IMR-90 (cell line): ENCODE results near the gene TBCEL. TPM values are rescaled to one million over a fixed set of nuclear protein-coding genes. Genes with fewer than 3 reads are reported as not detected.

Source experiments
- ATAC-seq: fragments of 200-7000 bp; cut with Tn5 transposase; 2 replicates; pipeline ENCODE4 v1.9.1; 2020; ENCODE audit warnings: low read depth, mild to moderate bottlenecking, moderate library complexity
- BruUV-seq: library from RNA; stranded (reverse); fragments of 400-500 nt; replicated peaks from 2 replicates; lab custom pipeline; 2021; lab: Mats Ljungman, UMichigan
- CTCF ChIA-PET: fragments of 300-600 bp; formaldehyde crosslinking; extraction: SDS; loops from one replicate; lab custom pipeline; 2021; ENCODE audit warnings: antibody characterized with exemption; lab: Yijun Ruan, JAX
- POLR2A ChIA-PET: fragments of 300-600 bp; sonication (Branson Sonifier 250); formaldehyde crosslinking; loops from one replicate; lab custom pipeline; 2022; ENCODE audit warnings: antibody characterized with exemption; ENCODE audit not compliant: unreplicated experiment; lab: Charles Lee
- DNase-seq: peaks from one replicate; pipeline ENCODE4 v3.0.0; 2013
- H2AFZ ChIP-seq: replicated peaks from 2 replicates; pipeline ENCODE3; 2013; ENCODE audit warnings: low read length, mild to moderate bottlenecking; ENCODE audit not compliant: poor library complexity
- H2AK5ac ChIP-seq: 2 replicates; pipeline ENCODE4 v1.6.1; 2013; ENCODE audit warnings: low read depth, low read length, inconsistent platforms
- H2AK9ac ChIP-seq: replicated peaks from 2 replicates; pipeline ENCODE3; 2013; ENCODE audit warnings: mild to moderate bottlenecking, low read depth, low read length, moderate library complexity; ENCODE audit not compliant: poor library complexity
- H2BK120ac ChIP-seq: 2 replicates; pipeline ENCODE4 v1.6.1; 2013; ENCODE audit warnings: low read depth, low read length, inconsistent platforms
- H2BK15ac ChIP-seq: 3 replicates; pipeline ENCODE4 v1.6.1; 2013; ENCODE audit warnings: low read depth, low read length, inconsistent platforms
- H2BK20ac ChIP-seq: 2 replicates; pipeline ENCODE4 v1.6.1; 2013; ENCODE audit warnings: low read depth, mild to moderate bottlenecking, inconsistent platforms, low read length, moderate library complexity
- H2BK5ac ChIP-seq: 2 replicates; pipeline ENCODE4 v1.6.1; 2013; ENCODE audit warnings: mild to moderate bottlenecking, low read depth, low read length, inconsistent platforms; ENCODE audit not compliant: poor library complexity, severe bottlenecking
- H3K14ac ChIP-seq: replicated peaks from 2 replicates; pipeline ENCODE4 v1.6.1; 2013; ENCODE audit warnings: low read depth, low read length, inconsistent platforms
- H3K18ac ChIP-seq: 2 replicates; pipeline ENCODE4 v1.6.1; 2013; ENCODE audit warnings: low read depth, low read length, control low read depth
- H3K23ac ChIP-seq: 2 replicates; pipeline ENCODE4 v1.6.1; 2013; ENCODE audit warnings: low read depth, low read length, inconsistent platforms
- H3K27ac ChIP-seq: 2 replicates; pipeline ENCODE4 v1.5.1; 2013; ENCODE audit warnings: mild to moderate bottlenecking, control low read depth, low read length; ENCODE audit not compliant: insufficient read depth
- H3K27me3 ChIP-seq: 2 replicates; pipeline ENCODE4 v1.6.1; 2013; ENCODE audit warnings: low read length; ENCODE audit not compliant: control insufficient read depth, insufficient read depth
- H3K36me3 ChIP-seq: 2 replicates; pipeline ENCODE4 v1.6.1; 2013; ENCODE audit warnings: low read length, mixed read lengths; ENCODE audit not compliant: control insufficient read depth, insufficient read depth
- H3K4ac ChIP-seq: 2 replicates; pipeline ENCODE4 v1.6.1; 2013; ENCODE audit warnings: low read depth, low read length, inconsistent platforms
- H3K4me1 ChIP-seq: 2 replicates; pipeline ENCODE4 v1.6.1; 2013; ENCODE audit warnings: low read length, mixed read lengths; ENCODE audit not compliant: control insufficient read depth, insufficient read depth
- H3K4me2 ChIP-seq: 2 replicates; pipeline ENCODE4 v1.6.1; 2013; ENCODE audit warnings: low read depth, mild to moderate bottlenecking, control low read depth, low read length, moderate library complexity
- H3K4me3 ChIP-seq: 2 replicates; pipeline ENCODE4 v1.5.1; 2013; ENCODE audit warnings: low read depth, mild to moderate bottlenecking, control low read depth, low read length, moderate library complexity; ENCODE audit not compliant: insufficient read depth
- H3K56ac ChIP-seq: 2 replicates; pipeline ENCODE4 v1.6.1; 2013; ENCODE audit warnings: low read length, inconsistent platforms; ENCODE audit not compliant: insufficient read depth; ENCODE audit errors: extremely low read depth
- H3K79me1 ChIP-seq, 2 experiments: 2 replicates each; pipeline ENCODE4 v1.6.1; 2013; ENCODE audit warnings: low read length in 2 of 2, inconsistent platforms in 1 of 2, low read depth in 1 of 2
- H3K9ac ChIP-seq: 2 replicates; pipeline ENCODE4 v1.6.1; 2013; ENCODE audit warnings: low read depth, low read length, control low read depth
- H3K9me1 ChIP-seq: 2 replicates; pipeline ENCODE4 v1.6.1; 2013; ENCODE audit warnings: low read length, inconsistent platforms; ENCODE audit not compliant: insufficient read depth
- H3K9me3 ChIP-seq: 2 replicates; pipeline ENCODE4 v1.6.1; 2013; ENCODE audit warnings: low read length; ENCODE audit not compliant: control insufficient read depth, insufficient read depth
- H4K20me1 ChIP-seq: 2 replicates; pipeline ENCODE4 v1.6.1; 2013; ENCODE audit warnings: low read length, inconsistent platforms; ENCODE audit not compliant: insufficient read depth
- H4K5ac ChIP-seq: 2 replicates; pipeline ENCODE4 v1.6.1; 2013; ENCODE audit warnings: mild to moderate bottlenecking, low read depth, low read length, control low read depth
- H4K8ac ChIP-seq, 2 experiments: 2 replicates each; pipeline ENCODE4 v1.6.1; 2013; ENCODE audit warnings: low read depth in 2 of 2, low read length in 2 of 2, control low read depth in 1 of 2, inconsistent platforms in 1 of 2
- H4K91ac ChIP-seq: 2 replicates; pipeline ENCODE4 v1.6.1; 2013; ENCODE audit warnings: low read depth, low read length, inconsistent platforms; ENCODE audit not compliant: insufficient read depth
- CHD1 ChIP-seq: IDR thresholded peaks from 2 replicates; pipeline ENCODE4 v1.6.1; 2012; ENCODE audit warnings: low read depth, low read length, improper control_type of control experiment
- FOS ChIP-seq: fragments of 150-350 bp; IDR thresholded peaks from 2 replicates; pipeline ENCODE4 v1.6.1; 2016; ENCODE audit warnings: low read depth, low read length
- MAZ ChIP-seq: IDR thresholded peaks from 2 replicates; pipeline ENCODE4 v1.6.1; 2012; ENCODE audit warnings: low read depth, mild to moderate bottlenecking, low read length, improper control_type of control experiment, moderate library complexity, borderline replicate concordance
- POLR2A ChIP-seq: IDR thresholded peaks from 2 replicates; pipeline ENCODE4 v1.6.1; 2012; ENCODE audit warnings: mild to moderate bottlenecking, low read depth, low read length
- USF2 ChIP-seq: fragments of 150-350 bp; IDR thresholded peaks from 2 replicates; pipeline ENCODE4 v1.6.1; 2017; ENCODE audit warnings: mild to moderate bottlenecking, antibody characterized with exemption, low read length, low read depth
- WGBS, 2 experiments: methylation state at CpG; one replicate each; pipeline versions ENCODE4 v1.1.5 to v1.1.7; 2013; ENCODE audit warnings: missing lambda C conversion rate in 2 of 2; ENCODE audit not compliant: insufficient read length in 1 of 2; ENCODE audit errors: extremely low coverage in 2 of 2; 5-methylcytosine and 5-hydroxymethylcytosine counted together
- dilution Hi-C: fragments of 300-500 bp; cut with HindIII; formaldehyde crosslinking; loops from one replicate; pipeline ENCODE4 v1.14.3; 2018; ENCODE audit warnings: low sequenced_read_pairs; ENCODE audit not compliant: unreplicated experiment
- in situ Hi-C: fragments of 300-500 bp; cut with MboI; formaldehyde crosslinking; loops from 3 replicates; pipeline ENCODE4 v1.14.3; 2019; ENCODE audit warnings: low sequenced_read_pairs, inconsistent platforms, mixed read lengths
- intact Hi-C: fragments of 100-400 bp; cut with micrococcal nuclease; formaldehyde crosslinking; loops from 2 replicates; pipeline ENCODE4 v1.10.0; 2022
- polyA plus RNA-seq, 3 experiments: library from polyadenylated mRNA; depleted of rRNA; stranded (reverse); fragments of >200 nt; gene quantifications; 2 replicates each; pipeline ENCODE4 v1.2.3, GENCODE V29; 2012; ENCODE audit warnings: low replicate concordance in 1 of 3
- total RNA-seq: library from RNA; depleted of rRNA; stranded (reverse); fragments of >200 nt; gene quantifications from 2 replicates; pipeline ENCODE4 v1.2.3, GENCODE V29; 2012
- TF ChIP-seq, protein P1 (sequence below): fragments of 150-350 bp; IDR thresholded peaks from 2 replicates; pipeline ENCODE4 v1.6.1; 2016; ENCODE audit warnings: low read depth, mild to moderate bottlenecking, low read length, moderate library complexity, borderline replicate concordance
- TF ChIP-seq, protein P2 (sequence below): conservative IDR thresholded peaks from 2 replicates; pipeline ENCODE4 v1.5.1; 2012; ENCODE audit warnings: mild to moderate bottlenecking, low read depth, low read length, improper control_type of control experiment

The TBCEL gene
- total and polyA plus RNA-seq, 2 of the 4 experiments (the other 2 are of a cell fraction): 7.1 to 21.0 TPM

DNA sequence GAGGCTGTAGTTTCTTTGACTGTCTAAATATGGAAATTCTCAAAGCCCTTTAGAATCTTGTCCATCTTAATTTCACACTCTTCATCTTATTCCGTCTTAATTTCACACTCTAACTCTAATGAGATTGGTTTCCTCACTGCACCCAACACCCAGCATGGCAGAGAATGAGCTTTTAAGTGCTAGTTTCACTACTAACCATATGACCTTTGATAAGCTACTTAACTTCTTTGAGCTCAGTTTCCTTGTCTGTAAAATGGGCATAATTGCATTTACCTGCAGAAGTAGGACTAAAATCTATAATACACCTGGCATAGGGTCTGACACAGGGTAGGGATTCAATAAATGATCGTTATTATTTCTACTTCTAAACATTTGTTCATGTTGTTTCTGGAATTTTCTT lies 30.4 kb downstream of the TBCEL start:
- Histone ChIP-seq H3K27ac (no peak overlapping the region), H2BK120ac (no peak overlapping the region), H3K79me1 (no peaks in the 10 kb centered on the region), H3K4me3 (no peak overlapping the region), H2AK5ac (no peak overlapping the region), H4K20me1 (no peaks in the 10 kb centered on the region), H4K8ac (no peak overlapping the region), H3K4me1 (no peaks in the 10 kb centered on the region), H2BK20ac (no peak overlapping the region), H3K56ac (no peak overlapping the region), H2AK9ac (no peak overlapping the region), H2AFZ (no peak overlapping the region), H3K4me2 (no peak overlapping the region), H3K9ac (no peak overlapping the region), H3K9me3 (no peaks in the 10 kb centered on the region), H2BK5ac (no peak overlapping the region), H3K27me3 (no peaks in the 10 kb centered on the region), H3K23ac (no peak overlapping the region), H3K9me1 (no peaks in the 10 kb centered on the region), H2BK15ac (no peak overlapping the region), H4K5ac (no peak overlapping the region), H4K91ac (no peak overlapping the region), H3K14ac (no peak overlapping the region), H3K4ac (no peak overlapping the region), H3K18ac (no peak overlapping the region), H3K36me3 (peaks cover 13% of the 10 kb centered on the region)
- DNase-seq (no peak), ATAC-seq (no peak)
- in situ Hi-C loops: no loop called here
- BruUV-seq: no TSS peak
- ChIA-PET CTCF (interaction anchor here (1.2 kb wide), 1 partner anchor 10 kb away, joined by 3 read pairs; no protein-coding TSS in a partner anchor), POLR2A (no interaction called here)
- intact Hi-C loops: no loop called here
- dilution Hi-C loops: no loop called here
- no peak for TF ChIP-seq USF2
- no peak for TF ChIP-seq CHD1
- no peak for TF ChIP-seq MAZ
- TF ChIP-seq POLR2A: no peak
- TF ChIP-seq, protein P1, sequence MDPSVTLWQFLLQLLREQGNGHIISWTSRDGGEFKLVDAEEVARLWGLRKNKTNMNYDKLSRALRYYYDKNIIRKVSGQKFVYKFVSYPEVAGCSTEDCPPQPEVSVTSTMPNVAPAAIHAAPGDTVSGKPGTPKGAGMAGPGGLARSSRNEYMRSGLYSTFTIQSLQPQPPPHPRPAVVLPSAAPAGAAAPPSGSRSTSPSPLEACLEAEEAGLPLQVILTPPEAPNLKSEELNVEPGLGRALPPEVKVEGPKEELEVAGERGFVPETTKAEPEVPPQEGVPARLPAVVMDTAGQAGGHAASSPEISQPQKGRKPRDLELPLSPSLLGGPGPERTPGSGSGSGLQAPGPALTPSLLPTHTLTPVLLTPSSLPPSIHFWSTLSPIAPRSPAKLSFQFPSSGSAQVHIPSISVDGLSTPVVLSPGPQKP: no peak
- TF ChIP-seq, protein P2, sequence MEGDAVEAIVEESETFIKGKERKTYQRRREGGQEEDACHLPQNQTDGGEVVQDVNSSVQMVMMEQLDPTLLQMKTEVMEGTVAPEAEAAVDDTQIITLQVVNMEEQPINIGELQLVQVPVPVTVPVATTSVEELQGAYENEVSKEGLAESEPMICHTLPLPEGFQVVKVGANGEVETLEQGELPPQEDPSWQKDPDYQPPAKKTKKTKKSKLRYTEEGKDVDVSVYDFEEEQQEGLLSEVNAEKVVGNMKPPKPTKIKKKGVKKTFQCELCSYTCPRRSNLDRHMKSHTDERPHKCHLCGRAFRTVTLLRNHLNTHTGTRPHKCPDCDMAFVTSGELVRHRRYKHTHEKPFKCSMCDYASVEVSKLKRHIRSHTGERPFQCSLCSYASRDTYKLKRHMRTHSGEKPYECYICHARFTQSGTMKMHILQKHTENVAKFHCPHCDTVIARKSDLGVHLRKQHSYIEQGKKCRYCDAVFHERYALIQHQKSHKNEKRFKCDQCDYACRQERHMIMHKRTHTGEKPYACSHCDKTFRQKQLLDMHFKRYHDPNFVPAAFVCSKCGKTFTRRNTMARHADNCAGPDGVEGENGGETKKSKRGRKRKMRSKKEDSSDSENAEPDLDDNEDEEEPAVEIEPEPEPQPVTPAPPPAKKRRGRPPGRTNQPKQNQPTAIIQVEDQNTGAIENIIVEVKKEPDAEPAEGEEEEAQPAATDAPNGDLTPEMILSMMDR: no peak
- no peak for TF ChIP-seq FOS
- 100% methylated on average over 1 of the region's 2 CpGs; no CpG with 5 or more reads in 1 of the 2 experiments for WGBS, 2 experiments
